B cell (primary cell): ENCODE measurements around the gene IQCM.

ENCODE experiments used
- EZH2 ChIP-seq: IDR thresholded peaks from 2 replicates; pipeline ENCODE4 v1.6.1; 2012; ENCODE audit warnings: borderline replicate concordance, low read depth, mild to moderate bottlenecking, moderate library complexity, low read length; ENCODE audit not compliant: insufficient read depth, poor library complexity, severe bottlenecking
- TF ChIP-seq, protein P1 (sequence below): fragments of 200-600 bp; IDR thresholded peaks from one replicate; pipeline ENCODE4 v1.8.0; 2022; ENCODE audit warnings: antibody characterized with exemption, mild to moderate bottlenecking

DNA sequence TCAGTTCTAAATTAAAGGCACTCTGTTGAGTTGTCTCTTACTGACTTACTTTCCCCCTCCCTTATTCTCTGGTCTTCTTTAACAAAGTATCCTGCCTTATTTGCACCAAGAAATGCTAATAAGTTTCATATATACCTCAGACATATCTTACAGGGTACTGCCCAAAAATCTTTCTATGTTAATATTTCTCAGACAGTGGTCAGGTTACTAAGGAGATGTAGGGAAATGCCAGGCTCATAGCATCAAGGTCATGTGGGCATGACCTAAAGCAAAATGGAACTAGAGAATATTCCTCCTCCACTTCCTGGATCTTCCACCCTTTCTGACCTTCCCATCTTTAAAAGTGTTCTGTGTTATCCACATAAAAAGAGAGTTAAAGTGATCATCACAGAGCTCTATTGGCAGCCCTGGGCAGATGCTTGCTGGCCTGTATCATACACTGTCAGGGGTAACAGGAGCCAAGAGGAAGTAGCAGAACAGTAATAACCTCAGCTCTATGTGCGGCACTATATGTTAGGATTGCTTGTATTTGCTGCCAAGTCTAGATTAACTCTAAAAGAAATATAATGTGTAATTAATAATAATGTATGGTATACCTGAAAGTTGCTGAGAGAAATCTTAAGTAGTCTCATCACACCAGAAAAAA is 74.3 kb downstream of the IQCM start:
- TF ChIP-seq, protein P1, sequence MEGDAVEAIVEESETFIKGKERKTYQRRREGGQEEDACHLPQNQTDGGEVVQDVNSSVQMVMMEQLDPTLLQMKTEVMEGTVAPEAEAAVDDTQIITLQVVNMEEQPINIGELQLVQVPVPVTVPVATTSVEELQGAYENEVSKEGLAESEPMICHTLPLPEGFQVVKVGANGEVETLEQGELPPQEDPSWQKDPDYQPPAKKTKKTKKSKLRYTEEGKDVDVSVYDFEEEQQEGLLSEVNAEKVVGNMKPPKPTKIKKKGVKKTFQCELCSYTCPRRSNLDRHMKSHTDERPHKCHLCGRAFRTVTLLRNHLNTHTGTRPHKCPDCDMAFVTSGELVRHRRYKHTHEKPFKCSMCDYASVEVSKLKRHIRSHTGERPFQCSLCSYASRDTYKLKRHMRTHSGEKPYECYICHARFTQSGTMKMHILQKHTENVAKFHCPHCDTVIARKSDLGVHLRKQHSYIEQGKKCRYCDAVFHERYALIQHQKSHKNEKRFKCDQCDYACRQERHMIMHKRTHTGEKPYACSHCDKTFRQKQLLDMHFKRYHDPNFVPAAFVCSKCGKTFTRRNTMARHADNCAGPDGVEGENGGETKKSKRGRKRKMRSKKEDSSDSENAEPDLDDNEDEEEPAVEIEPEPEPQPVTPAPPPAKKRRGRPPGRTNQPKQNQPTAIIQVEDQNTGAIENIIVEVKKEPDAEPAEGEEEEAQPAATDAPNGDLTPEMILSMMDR, result no peak
- no peak for TF ChIP-seq EZH2
